GM18526 (cell line): Measurements from ENCODE around the gene MYD88.

Source experiments
- POLR2A ChIP-seq: IDR thresholded peaks from 3 replicates; pipeline ENCODE4 v1.6.1; 2011; ENCODE audit not compliant: insufficient read length; ENCODE audit errors: extremely low read depth

MYD88 gene

GRCh38 chr3:38190481-38190881, 52.0 kb downstream of the MYD88 start:
- TF ChIP-seq POLR2A: no peak
